Activated naive CD4-positive, alpha-beta T cell treated with anti-CD3 and anti-CD28 coated beads, Interleukin-2, amount 10 ng/mL, durations not matched to agents 7 days and 5 days (primary cell): ENCODE data around the gene PSME1.

Source experiments
- CTCF ChIA-PET: fragments of 350-600 bp; sonication (Branson Sonifier 250); formaldehyde crosslinking; loops from one replicate; lab custom pipeline; 2021; ENCODE audit warnings: antibody characterized with exemption; lab: Charles Lee
- DNase-seq: peaks from one replicate; pipeline ENCODE4 v3.0.0-alpha.2; 2020
- H3K27ac Mint-ChIP-seq: one replicate; pipeline ENCODE4 v1.8.0; 2021; ENCODE audit warnings: mild to moderate bottlenecking, moderate library complexity, mixed read lengths
- H3K27me3 Mint-ChIP-seq: one replicate; pipeline ENCODE4 v1.8.0; 2021; ENCODE audit warnings: mild to moderate bottlenecking, mixed read lengths
- H3K36me3 Mint-ChIP-seq: one replicate; pipeline ENCODE4 v1.8.0; 2021; ENCODE audit warnings: mixed read lengths
- H3K4me1 Mint-ChIP-seq: one replicate; pipeline ENCODE4 v1.8.0; 2021; ENCODE audit warnings: mixed read lengths
- H3K4me3 Mint-ChIP-seq: one replicate; pipeline ENCODE4 v1.8.0; 2021; ENCODE audit warnings: mild to moderate bottlenecking, moderate library complexity, mixed read lengths
- H3K9me3 Mint-ChIP-seq: one replicate; pipeline ENCODE4 v1.8.0; 2021; ENCODE audit warnings: mixed read lengths

Gene PSME1

DNA sequence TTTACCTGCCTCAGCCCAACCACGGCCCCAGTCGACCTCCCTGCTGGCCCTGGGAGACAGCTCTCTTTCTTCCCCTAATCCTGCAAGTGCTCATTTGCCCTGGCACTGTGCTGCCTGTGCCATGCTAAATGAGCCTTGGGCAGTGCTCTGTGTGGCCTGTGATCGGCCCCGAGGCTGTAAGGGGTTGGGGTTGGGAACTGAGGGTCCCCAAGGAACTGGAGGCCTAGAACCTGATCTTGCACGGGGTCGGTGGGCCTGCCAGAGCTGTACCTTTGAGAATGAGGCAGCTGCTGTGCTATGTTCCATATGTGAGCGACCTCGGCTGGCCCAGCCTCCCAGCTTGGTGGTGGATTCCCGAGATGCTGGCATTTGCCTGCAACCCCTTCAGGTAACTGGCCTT, 14.1 kb downstream of the PSME1 start:
- Mint-ChIP-seq H3K9me3 (no peaks in the 10 kb centered on the region), H3K27ac (no peak overlapping the region), H3K4me1 (peaks cover 45% of the 10 kb centered on the region), H3K4me3 (no peak overlapping the region), H3K27me3 (no peaks in the 10 kb centered on the region), H3K36me3 (peaks cover 61% of the 10 kb centered on the region)
- CTCF ChIA-PET: interaction anchor here (1.7 to 8.0 kb wide), 2 partner anchors 11 to 92 kb away, joined by 3 to 67 read pairs; partner anchors contain the start of gene IRF9
- DNase-seq: no peak

DNA sequence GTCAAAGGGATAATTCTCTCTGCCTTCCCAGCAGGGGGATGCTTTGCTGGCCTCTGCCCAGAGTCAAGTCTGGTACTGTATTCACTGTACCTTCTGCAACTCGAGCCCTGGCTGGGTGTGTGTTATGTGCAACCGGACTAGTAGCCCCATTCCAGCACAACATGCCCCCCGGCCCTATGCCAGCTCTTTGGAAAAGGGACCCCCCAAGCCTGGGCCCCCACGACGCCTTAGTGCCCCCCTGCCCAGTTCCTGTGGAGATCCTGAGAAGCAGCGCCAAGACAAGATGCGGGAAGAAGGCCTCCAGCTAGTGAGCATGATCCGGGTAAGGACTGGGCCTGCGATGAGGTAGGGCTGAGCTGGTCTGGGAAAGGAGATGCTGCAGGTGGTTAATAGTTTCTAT, 14.6 kb downstream of the PSME1 start:
- no peaks in the 10 kb centered on the region for H3K9me3 Mint-ChIP-seq
- CTCF ChIA-PET: interaction anchor here (0.6 to 8.0 kb wide), 4 partner anchors 10 to 92 kb away, joined by 3 to 67 read pairs (median 4); partner anchors contain the start of gene IRF9
- H3K4me3 Mint-ChIP-seq: no peak overlapping the region

DNA sequence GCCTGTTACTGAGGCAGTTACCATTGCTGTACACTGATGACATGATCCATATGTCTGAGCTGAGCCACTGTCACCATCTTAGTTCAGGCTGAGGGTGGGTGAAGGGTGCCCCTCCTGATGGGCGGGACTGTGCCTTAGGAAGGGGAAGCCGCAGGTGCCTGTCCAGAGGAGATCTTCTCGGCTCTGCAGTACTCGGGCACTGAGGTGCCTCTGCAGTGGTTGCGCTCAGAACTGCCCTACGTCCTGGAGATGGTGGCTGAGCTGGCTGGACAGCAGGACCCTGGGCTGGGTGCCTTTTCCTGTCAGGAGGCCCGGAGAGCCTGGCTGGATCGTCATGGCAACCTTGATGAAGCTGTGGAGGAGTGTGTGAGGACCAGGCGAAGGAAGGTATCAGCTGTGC, 15.0 kb downstream of the PSME1 start:
- peaks cover 40% of the 10 kb centered on the region for H3K4me1 Mint-ChIP-seq
- no peaks in the 10 kb centered on the region for H3K27me3 Mint-ChIP-seq
- H3K27ac Mint-ChIP-seq: no peak overlapping the region
- CTCF ChIA-PET: interaction anchor here (0.6 to 8.0 kb wide), 4 partner anchors 10 to 93 kb away, joined by 3 to 67 read pairs (median 4); partner anchors contain the start of gene IRF9
- peaks cover 62% of the 10 kb centered on the region for H3K36me3 Mint-ChIP-seq
- H3K9me3 Mint-ChIP-seq: no peaks in the 10 kb centered on the region
- DNase-seq: no peak
- H3K4me3 Mint-ChIP-seq: no peak overlapping the region

More for the DNA sequence above, 14.6 kb downstream of the PSME1 start:
- Mint-ChIP-seq H3K4me1 (peaks cover 41% of the 10 kb centered on the region), H3K27me3 (no peaks in the 10 kb centered on the region), H3K36me3 (peaks cover 62% of the 10 kb centered on the region), H3K27ac (peak overlapping the region; percentile 75)
- no peak for DNase-seq

DNA sequence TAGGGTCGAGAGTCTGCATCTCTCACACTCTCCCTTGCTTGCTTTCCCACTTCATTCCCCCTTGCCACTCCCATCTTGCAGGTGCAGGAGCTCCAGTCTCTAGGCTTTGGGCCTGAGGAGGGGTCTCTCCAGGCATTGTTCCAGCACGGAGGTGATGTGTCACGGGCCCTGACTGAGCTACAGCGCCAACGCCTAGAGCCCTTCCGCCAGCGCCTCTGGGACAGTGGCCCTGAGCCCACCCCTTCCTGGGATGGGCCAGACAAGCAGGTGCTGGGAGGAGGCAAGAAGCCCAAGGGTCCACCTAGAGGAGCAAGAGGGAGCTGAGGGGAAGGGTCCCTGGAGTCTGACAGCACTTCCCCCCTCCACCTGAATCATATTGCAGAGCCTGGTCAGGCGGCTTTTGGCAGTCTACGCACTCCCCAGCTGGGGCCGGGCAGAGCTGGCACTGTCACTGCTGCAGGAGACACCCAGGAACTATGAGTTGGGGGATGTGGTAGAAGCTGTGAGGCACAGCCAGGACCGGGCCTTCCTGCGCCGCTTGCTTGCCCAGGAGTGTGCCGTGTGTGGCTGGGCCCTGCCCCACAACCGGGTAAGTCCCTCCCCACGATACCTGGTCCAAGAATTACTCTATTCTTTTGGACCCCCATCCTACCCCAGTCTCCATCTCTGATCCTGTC, 15.5 kb downstream of the PSME1 start:
- CTCF ChIA-PET: interaction anchor here (0.9 to 8.0 kb wide), 2 partner anchors 9 to 14 kb away, joined by 3 to 67 read pairs; partner anchors contain the start of gene IRF9
- Mint-ChIP-seq H3K9me3 (no peaks in the 10 kb centered on the region), H3K4me1 (peaks cover 40% of the 10 kb centered on the region), H3K27ac (no peak overlapping the region), H3K36me3 (peaks cover 58% of the 10 kb centered on the region), H3K27me3 (no peaks in the 10 kb centered on the region), H3K4me3 (no peak overlapping the region)
- DNase-seq: no peak

DNA sequence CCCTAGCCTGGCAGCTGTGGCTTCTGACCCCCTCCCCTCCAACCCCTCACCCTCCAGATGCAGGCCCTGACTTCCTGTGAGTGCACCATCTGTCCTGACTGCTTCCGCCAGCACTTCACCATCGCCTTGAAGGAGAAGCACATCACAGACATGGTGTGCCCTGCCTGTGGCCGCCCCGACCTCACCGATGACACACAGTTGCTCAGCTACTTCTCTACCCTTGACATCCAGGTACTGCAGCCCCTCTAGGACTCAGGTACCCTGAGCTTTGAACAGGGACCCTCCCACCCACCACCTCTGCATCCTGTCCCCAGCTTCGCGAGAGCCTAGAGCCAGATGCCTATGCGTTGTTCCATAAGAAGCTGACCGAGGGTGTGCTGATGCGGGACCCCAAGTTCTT, 19.1 kb downstream of the PSME1 start:
- no peaks in the 10 kb centered on the region for H3K27me3 Mint-ChIP-seq
- peak overlapping the region; percentile 7 for H3K27ac Mint-ChIP-seq
- CTCF ChIA-PET: interaction anchor here (0.7 to 1.3 kb wide), 3 partner anchors 46 to 97 kb away, joined by 3 read pairs; partner anchors contain the start of gene MDP1
- H3K4me1 Mint-ChIP-seq: peaks cover 28% of the 10 kb centered on the region
- H3K36me3 Mint-ChIP-seq: peaks cover 62% of the 10 kb centered on the region
- no peaks in the 10 kb centered on the region for H3K9me3 Mint-ChIP-seq
- DNase-seq: no peak
- H3K4me3 Mint-ChIP-seq: no peak overlapping the region

DNA sequence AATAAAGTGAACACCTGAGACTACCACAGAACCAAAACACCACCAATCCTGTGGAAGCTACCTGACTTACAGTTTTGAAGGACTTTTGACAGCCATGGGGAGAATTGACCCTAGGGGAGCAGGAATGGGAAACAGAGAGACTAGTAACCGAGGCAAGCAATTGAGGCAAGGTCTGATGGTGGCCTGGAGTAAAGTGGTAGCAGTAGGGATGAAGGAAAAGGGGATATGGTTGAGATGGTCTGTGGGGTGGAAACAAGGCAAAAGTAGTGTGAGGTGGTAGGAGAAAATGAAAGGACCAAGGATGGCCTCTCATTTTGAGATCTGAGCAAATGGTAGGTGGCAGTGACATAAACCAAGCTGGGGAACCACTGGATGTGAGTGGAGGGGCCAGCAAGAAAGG, 20.8 kb downstream of the PSME1 start:
- Mint-ChIP-seq H3K27me3 (peaks cover 6% of the 10 kb centered on the region), H3K9me3 (no peaks in the 10 kb centered on the region), H3K4me1 (peaks cover 37% of the 10 kb centered on the region), H3K36me3 (peaks cover 67% of the 10 kb centered on the region), H3K4me3 (no peak overlapping the region), H3K27ac (peak overlapping the region; percentile 61)
- CTCF ChIA-PET: interaction anchor here (0.7 kb wide), 1 partner anchor 9 kb away, joined by 3 read pairs; the partner anchor contains the start of gene RNF31
- no peak for DNase-seq

DNA sequence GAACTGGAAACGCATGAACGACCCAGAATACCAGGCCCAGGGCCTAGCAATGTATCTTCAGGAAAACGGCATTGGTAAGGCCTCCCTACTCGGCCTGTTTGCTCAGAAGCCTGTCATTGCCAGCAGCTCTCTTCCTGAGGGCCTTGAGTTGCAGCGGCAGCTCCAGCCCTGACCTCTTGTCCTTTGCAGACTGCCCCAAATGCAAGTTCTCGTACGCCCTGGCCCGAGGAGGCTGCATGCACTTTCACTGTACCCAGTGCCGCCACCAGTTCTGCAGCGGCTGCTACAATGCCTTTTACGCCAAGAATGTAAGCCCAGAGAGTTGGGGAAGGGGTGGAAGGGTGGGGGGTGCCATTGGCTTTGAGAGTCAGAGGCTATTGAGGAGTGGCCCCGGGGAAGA, 21.3 kb downstream of the PSME1 start:
- CTCF ChIA-PET: interaction anchor here (0.7 to 1.4 kb wide), 2 partner anchors 10 to 99 kb away, joined by 3 read pairs; partner anchors contain the start of gene RNF31
- H3K27ac Mint-ChIP-seq: peak overlapping the region; percentile 61
- H3K9me3 Mint-ChIP-seq: no peaks in the 10 kb centered on the region
- peaks cover 68% of the 10 kb centered on the region for H3K36me3 Mint-ChIP-seq
- no peak overlapping the region for H3K4me3 Mint-ChIP-seq
- peaks cover 39% of the 10 kb centered on the region for H3K4me1 Mint-ChIP-seq
- peaks cover 6% of the 10 kb centered on the region for H3K27me3 Mint-ChIP-seq
- DNase-seq: no peak

DNA sequence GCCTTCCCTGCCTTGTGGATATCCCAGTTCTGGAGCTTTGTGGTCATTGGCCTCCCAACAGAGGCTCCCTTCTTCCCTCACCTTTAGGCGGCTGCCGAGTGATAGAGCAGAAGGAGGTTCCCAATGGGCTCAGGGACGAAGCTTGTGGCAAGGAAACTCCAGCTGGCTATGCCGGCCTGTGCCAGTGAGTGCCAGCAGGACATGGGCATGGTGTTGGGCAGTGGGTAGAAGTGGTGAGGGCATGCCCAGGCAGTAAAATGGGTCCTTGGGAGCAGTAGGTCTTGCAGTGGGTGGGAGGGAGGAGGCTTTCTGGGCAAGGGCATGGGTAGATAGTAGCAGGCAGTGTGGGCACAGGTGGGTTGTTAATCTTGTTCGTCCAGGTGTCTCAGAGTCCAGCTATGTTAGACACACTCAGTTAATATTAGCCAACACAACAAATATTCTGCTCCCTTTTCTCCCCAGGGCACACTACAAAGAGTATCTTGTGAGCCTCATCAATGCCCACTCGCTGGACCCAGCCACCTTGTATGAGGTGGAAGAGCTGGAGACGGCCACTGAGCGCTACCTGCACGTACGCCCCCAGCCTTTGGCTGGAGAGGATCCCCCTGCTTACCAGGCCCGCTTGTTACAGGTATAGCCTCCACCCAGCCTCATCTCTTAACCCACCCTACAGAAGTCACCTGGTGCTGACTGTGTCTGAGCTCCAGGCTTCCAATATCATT, 23.9 kb downstream of the PSME1 start:
- no peak for DNase-seq
- Mint-ChIP-seq H3K9me3 (no peaks in the 10 kb centered on the region), H3K36me3 (peaks cover 81% of the 10 kb centered on the region), H3K27me3 (peaks cover 6% of the 10 kb centered on the region), H3K4me3 (no peak overlapping the region), H3K27ac (peak overlapping the region; percentile 99), H3K4me1 (peaks cover 56% of the 10 kb centered on the region)
- CTCF ChIA-PET: interaction anchor here (1.0 to 3.2 kb wide), 14 partner anchors 11 to 137 kb away, joined by 3 to 67 read pairs (median 8); partner anchors contain the start of genes DCAF11, EMC9, NRL and PSME1

DNA sequence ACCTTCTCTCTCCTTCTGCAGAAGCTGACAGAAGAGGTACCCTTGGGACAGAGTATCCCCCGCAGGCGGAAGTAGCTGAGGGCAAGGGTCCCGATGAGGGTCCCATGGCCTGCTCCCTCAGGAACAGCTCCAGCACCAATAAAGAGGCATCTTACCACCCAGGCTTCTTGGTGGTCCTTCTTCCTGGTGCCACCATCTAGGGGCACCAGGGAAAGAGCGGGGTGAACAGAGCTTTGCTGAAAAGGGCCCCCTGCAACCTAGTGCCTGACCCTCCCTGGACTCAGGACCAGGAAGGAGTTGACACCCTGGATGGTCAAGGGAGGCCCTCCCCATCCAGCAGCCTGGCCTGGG, 24.5 kb downstream of the PSME1 start:
- peaks cover 61% of the 10 kb centered on the region for H3K4me1 Mint-ChIP-seq
- DNase-seq: no peak
- peaks cover 6% of the 10 kb centered on the region for H3K27me3 Mint-ChIP-seq
- no peak overlapping the region for H3K4me3 Mint-ChIP-seq
- H3K36me3 Mint-ChIP-seq: peaks cover 81% of the 10 kb centered on the region
- CTCF ChIA-PET: interaction anchor here (1.0 to 3.2 kb wide), 20 partner anchors 11 to 137 kb away, joined by 3 to 67 read pairs (median 6); partner anchors contain the start of genes DCAF11, EMC9, NRL and PSME1
- no peaks in the 10 kb centered on the region for H3K9me3 Mint-ChIP-seq
- peak overlapping the region; percentile 99 for H3K27ac Mint-ChIP-seq

DNA sequence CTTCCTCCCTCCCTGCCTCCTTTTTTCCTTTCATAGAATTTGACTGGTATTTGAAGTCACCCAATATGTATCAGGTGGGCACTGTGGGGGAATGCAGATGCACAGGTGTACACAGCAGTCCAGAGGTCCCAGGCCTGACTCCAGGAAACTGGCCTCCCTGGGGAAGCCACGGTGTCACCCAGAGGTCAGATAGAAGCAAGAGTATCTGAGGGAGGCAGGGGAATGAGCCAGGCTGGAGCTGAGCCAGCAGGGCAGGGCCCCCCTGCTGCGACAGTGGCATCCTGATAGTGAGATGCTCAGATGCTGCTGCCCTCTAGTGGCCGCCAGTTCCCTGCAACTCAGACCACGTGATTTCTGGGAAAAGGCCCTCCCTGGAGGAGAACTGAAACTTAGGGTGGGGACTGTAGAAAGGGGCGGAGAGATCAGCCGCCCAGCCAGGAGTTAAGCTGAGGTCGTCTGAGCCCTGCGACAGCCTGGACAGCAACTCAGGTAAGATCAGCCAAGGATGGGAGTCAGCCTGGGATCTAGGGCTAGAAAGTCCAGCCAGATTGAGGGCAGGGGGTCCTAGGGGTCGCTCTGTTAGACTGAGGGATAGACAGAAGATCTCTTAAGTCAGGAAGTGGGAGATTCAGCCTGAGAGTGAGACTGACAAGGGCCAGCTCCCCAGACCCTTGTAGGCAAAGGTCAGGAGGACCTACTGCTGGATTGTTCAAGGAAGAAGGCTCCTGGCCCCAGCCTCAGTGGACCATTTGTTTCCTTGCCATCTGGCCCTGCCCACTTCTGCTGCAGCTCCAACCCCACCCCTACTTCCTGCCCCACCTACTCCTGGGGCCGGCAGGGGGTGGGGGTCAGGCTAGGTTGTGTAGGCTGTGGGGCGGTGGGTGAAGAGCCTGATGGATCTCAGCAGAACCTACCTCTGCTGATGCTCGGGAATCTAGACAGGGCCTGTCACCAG, 25.1 kb downstream of the PSME1 start, which contains the start of gene IRF9:
TSS of gene IRF9 (plus strand) at position 416 of the 955 bp plus-strand sequence. CDS start 880 bp downstream, outside the sequence.
- no peaks in the 10 kb centered on the region for H3K9me3 Mint-ChIP-seq
- H3K4me3 Mint-ChIP-seq: peak within 1 kb of the TSS; percentile 97
- DNase-seq: peak; percentile 98
- H3K4me1 Mint-ChIP-seq: peaks cover 63% of the 10 kb centered on the region
- peak within 1 kb of the TSS; percentile 99 for H3K27ac Mint-ChIP-seq
- CTCF ChIA-PET: interaction anchor here (0.6 to 3.2 kb wide), 27 partner anchors 9 to 136 kb away, joined by 3 to 67 read pairs (median 6); partner anchors contain the start of genes CARMIL3, DCAF11, EMC9 and IPO4
- H3K27me3 Mint-ChIP-seq: peaks cover 6% of the 10 kb centered on the region
- H3K36me3 Mint-ChIP-seq: peaks cover 80% of the 10 kb centered on the region

DNA sequence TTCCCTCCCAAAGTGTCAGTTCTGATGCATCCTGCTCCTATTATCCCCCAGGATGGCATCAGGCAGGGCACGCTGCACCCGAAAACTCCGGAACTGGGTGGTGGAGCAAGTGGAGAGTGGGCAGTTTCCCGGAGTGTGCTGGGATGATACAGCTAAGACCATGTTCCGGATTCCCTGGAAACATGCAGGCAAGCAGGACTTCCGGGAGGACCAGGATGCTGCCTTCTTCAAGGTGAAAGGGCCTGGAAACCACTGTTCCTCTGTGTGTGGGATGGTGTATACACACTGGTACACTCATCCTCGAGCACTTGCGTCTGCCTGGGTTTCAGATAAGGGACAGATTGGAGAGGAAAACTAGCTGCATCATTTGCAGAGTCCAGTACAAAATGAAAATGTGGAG, 26.1 kb downstream of the PSME1 start:
- peaks cover 84% of the 10 kb centered on the region for H3K36me3 Mint-ChIP-seq

DNA sequence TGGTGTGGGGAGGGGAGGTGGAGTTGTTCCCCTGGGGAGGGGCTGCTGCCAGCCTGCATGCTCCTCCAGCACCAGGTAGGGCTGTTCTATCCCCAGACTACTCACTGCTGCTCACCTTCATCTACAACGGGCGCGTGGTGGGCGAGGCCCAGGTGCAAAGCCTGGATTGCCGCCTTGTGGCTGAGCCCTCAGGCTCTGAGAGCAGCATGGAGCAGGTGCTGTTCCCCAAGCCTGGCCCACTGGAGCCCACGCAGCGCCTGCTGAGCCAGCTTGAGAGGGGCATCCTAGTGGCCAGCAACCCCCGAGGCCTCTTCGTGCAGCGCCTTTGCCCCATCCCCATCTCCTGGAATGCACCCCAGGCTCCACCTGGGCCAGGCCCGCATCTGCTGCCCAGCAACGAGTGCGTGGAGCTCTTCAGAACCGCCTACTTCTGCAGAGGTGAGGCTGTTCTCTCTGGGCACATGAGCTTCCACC, 28.6 kb downstream of the PSME1 start:
- Mint-ChIP-seq H3K27me3 (peaks cover 6% of the 10 kb centered on the region), H3K27ac (peak overlapping the region; percentile 70), H3K4me1 (peaks cover 76% of the 10 kb centered on the region), H3K9me3 (no peaks in the 10 kb centered on the region), H3K4me3 (peak overlapping the region; percentile 29), H3K36me3 (peaks cover 81% of the 10 kb centered on the region)
- no peak for DNase-seq
- CTCF ChIA-PET: interaction anchor here (0.8 to 1.3 kb wide), 3 partner anchors 13 to 133 kb away, joined by 3 to 4 read pairs (median 3); no protein-coding TSS in a partner anchor

More for the DNA sequence above, 26.1 kb downstream of the PSME1 start:
- Mint-ChIP-seq H3K4me1 (peaks cover 67% of the 10 kb centered on the region), H3K27me3 (peaks cover 6% of the 10 kb centered on the region), H3K9me3 (no peaks in the 10 kb centered on the region), H3K4me3 (peak overlapping the region; percentile 97), H3K27ac (peak overlapping the region; percentile 99)
- CTCF ChIA-PET: interaction anchor here (0.9 to 3.2 kb wide), 14 partner anchors 9 to 135 kb away, joined by 3 to 67 read pairs (median 6); partner anchors contain the start of genes DCAF11, EMC9, NRL and PSME1
- DNase-seq: no peak

DNA sequence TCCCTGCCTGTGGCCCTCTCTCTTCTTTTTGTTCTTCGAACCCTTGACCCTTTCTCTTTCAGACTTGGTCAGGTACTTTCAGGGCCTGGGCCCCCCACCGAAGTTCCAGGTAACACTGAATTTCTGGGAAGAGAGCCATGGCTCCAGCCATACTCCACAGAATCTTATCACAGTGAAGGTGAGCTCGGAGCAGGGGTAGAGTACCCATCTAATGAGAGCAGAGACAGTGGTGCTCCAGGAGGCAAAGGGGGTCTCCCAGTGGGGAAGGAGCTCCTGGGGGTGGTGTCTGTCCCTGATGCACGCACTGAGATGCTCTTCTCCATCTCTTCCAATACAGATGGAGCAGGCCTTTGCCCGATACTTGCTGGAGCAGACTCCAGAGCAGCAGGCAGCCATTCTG, 29.8 kb downstream of the PSME1 start:
- CTCF ChIA-PET: interaction anchor here (1.3 kb wide), 1 partner anchor 15 kb away, joined by 3 read pairs; no protein-coding TSS in a partner anchor
- Mint-ChIP-seq H3K9me3 (no peaks in the 10 kb centered on the region), H3K36me3 (peaks cover 79% of the 10 kb centered on the region), H3K27ac (no peak overlapping the region), H3K4me1 (peaks cover 72% of the 10 kb centered on the region), H3K4me3 (no peak overlapping the region), H3K27me3 (peaks cover 5% of the 10 kb centered on the region)
- DNase-seq: no peak
